HG02571 (cell line): ENCODE results near the gene MFSD2A.
"Not testable (repeated sequence)": the region's sequence is repeated elsewhere in the genome, so short reads cannot be mapped to it uniquely, and the experiment has no call there.

Experiments
- ATAC-seq: cut with Tn5 transposase; IDR thresholded peaks from one replicate; pipeline ENCODE4 v1.9.1; 2021; ENCODE audit warnings: mild to moderate bottlenecking, moderate library complexity; ENCODE audit not compliant: unreplicated experiment

Gene MFSD2A

DNA sequence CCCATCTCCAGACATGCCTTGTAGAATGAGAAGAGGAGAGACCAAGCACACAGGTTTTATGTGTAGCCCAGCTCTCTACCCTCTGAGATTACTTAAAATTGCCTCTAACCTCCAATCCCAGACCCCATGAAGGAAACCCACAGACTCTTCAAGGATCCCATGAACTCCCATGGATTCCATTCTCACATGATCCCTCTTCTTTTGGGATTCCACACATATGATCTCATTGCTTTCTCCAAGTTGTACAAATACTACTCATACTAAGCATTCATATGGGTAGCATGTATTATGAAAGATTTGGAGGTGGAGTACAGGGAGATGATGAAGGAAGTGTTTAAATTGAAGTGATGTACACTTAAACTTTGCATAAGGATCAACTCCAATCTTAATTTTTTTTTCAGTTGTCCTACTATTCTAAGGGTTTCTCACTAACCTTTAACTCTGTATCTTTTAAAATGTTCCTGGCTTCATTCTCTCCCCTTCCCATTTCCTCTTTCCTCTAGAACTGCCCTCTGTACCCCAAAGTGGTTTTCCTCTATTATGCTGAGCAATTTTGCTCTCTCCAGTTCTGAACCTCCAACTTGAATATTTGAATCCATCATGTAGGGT is 41.6 kb downstream of the MFSD2A start:
- ATAC-seq, result no peak

DNA sequence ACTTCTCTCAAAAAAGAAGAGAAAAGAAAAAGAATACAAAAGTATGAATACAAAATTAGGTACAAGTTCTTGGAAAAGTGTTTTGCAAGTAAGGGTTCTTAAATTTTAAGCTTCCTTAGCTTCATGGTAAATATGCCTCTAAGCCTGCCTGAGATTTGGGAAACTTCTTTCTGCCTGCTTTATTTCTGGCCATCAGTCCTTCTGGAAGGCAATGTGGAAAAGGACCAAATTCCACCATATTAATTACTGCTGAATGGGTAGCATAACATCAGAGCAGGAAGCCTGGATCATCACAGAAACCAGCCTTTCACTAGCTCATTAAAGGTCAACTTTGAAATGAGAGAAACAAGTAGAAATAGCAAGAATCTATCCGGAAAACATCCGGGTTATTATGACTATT is 46.5 kb downstream of the MFSD2A start:
- ATAC-seq, result no peak

DNA sequence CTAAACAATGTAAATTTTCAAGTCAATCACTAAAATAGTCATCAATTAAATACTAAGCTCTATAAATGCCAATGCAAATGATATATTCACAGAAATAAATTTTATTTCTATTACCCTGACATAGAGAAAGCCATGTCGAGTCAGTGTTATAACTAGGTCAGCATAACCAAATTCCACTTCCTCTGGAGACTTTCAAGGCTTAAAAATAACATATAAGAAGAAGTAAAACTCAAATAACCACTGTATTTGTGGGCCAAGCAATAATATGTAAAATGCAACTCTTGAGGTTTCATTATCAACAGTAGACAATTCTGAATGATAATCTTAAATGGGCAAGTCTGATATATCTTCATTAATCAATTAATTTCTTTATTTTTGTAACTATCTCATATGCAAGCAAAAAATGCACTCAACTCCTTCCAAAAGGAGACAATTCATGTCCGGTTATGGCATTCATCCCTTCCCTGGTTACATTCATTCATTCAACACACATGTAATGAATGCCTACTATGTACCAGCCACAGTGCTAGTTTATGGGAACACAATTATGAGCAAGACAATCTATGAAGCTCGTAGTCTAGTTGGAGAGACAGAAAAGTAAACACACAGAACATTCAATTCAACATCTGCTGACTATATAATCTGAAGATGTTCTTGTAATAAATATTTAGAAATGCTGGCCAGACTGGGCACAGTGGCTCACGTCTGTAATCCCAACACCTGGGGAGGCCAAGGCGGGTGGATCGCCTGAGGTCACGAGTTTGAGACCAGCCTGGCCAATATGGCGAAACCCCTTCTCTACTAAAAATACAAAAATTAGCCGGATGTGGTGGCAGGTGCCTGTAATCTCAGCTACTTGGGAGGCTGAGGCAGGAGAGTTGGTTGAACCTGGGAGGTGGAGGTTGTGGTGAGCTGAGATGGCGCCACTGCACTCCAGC is 48.5 kb downstream of the MFSD2A start:
- ATAC-seq, result no peak

DNA sequence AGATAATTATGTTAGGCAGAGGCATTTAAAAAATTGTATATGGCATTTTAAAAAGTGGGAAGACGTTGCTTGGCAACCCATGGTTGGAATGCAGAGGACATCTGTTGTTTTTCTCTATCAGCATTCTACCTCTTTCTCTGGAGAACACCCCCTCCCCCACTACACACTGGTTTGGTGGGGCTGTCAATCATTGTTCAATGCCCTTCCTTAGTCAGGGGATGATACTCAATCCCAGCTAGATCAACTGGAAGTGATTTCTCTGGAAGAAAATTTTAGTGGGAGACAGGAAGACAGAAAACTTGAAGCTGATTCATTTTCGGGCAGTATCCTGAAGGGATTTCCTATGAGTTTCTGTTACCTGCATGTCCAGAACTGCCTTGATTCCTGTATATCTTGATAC is 49.9 kb downstream of the MFSD2A start:
- no peak for ATAC-seq

DNA sequence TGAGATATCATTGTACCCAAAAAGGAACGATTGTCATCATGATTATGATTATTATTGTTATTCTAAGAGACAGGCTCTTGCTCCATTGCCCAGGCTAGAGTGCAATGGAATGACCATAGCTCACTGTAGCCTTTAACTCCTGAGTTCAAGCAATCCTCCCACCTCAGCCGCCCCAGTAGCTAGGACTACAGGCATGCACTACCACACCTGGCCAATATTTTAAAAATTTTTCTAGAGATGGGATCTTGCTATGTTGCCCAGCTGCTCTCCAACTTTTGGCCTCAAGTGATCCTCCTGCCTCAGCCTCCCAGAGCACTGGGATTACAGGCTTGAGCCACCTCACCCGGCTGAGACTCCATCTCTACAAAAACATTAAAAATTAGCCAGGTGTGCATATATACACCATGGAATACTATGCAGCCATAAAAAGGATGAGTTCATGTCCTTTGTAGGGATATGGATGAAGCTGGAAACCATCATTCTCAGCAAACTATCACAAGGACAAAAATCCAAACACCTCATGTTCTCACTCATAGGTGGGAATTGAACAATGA is 52.6 kb downstream of the MFSD2A start:
- not testable (repeated sequence) for ATAC-seq

DNA sequence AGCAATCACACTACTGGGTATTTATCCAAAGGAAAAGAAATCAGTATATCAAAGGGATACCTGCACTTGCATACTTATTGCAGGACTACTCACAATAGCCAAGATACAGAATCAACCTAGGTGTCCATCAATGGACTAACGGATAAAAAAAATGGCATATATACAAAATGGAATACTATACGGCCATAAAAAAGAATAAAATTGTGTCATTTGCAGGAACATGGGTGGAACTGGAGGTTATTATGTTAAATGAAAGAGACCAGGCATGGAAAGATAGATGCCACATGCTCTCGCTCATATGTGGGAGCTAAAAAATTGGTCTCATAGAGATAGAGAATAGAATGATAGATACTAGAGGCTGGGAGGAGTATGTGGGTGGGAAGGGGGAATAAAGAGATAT is 56.3 kb downstream of the MFSD2A start:
- no peak for ATAC-seq

DNA sequence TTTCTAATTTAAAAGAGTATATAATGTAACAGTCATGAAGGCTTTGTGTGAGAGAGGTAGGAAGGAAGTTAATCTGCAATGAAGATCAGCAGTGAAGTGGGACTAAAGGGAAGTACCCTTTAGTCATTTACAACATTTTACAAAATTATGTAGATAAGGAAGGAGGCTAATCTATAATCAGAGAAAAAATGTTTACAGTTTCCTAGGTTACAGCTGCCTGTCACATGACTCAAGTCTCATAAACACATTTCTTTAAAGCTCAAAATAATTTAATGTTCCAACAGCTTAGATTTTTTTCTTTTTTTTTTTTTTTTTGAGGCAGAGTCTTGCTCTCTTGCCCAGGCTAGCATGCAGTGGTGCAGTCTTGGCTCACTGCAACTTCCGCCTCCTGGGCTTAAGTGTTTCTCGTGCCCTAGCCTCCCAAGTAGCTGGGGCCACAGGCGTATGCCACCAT is 59.3 kb downstream of the MFSD2A start:
- no peak for ATAC-seq

DNA sequence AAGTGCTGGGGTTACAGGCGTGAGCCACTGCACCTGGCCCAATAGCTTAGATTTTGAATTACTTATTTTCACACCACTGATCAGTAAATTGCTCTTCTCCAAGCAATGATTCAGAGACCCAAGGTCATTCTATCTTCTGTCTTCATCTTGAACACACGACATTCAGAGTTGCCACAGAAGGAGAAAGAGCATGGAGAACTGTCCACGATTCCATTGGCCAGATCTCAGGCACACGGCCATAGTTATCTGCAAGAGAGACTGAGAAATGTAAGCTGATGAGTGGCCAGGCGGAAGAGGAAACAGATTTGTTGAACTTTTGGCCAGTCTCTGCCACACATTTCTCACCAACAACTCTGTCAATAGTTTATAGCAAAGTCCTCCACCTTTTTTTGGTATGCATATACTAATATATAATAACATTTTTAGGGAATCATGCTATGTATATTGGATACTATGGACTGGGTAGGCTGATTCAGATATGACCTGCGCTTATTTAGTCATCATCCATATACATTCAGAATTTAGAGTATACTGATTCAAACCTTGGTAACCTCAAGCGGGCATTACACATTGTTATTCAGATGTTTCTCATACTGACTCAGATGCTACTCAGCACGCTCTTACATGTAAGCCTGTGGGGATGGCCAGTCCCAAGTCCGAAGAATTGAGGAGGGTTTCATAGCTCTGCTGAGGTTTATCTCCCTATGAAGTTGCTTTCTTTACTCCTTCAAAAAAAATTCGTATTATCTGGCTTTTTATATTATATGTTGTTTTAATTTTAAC is 60.1 kb downstream of the MFSD2A start:
- ATAC-seq, result no peak

DNA sequence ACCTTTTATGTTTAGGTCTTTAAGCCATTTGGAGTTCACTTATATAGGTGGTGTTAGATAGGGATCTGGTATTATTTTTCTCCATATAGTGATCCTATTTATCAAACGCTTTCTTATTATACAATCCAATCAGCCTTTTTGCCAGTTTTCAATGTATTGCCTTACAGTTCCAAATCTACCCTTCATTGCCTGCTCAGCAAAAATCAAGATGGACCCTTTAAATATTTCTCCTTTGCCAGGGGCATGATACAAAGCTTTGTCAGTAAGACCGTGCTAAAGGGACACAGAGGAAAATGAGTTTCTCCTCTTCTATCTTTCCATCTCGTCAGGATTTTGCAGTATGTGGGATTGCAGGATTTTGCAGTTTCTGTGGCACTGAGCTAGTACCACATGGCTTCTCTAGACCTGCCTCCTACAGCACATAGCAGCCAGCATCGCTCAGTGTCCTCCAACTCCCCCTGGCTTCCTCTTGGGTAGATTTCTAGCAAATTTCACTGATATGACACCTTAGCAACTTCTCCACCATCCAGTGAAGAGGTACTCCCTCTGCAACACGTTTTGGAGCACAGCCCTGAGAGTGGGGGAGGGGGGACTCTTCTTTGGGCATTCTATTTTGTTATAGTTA is 63.1 kb downstream of the MFSD2A start:
- ATAC-seq, result no peak
